Tongue (tissue), 2 donors: ENCODE results near the gene PNMA8A. TPM values are rescaled to one million over a fixed set of nuclear protein-coding genes. Genes with fewer than 3 reads are reported as not detected.
A peak's percentile ranks its signal among the peaks of the same experiment; 100 is the strongest.

Experiments
- DNase-seq: peaks from one replicate; pipeline ENCODE4 v3.0.0-alpha.2; 2015
- total RNA-seq: library from RNA; depleted of rRNA; stranded (reverse); fragments of >200 nt; gene quantifications from one replicate; pipeline ENCODE4 v1.2.3, GENCODE V29; 2014

Gene PNMA8A
- total RNA-seq, 1 donor from 2014 or later = 47.1 TPM

DNA sequence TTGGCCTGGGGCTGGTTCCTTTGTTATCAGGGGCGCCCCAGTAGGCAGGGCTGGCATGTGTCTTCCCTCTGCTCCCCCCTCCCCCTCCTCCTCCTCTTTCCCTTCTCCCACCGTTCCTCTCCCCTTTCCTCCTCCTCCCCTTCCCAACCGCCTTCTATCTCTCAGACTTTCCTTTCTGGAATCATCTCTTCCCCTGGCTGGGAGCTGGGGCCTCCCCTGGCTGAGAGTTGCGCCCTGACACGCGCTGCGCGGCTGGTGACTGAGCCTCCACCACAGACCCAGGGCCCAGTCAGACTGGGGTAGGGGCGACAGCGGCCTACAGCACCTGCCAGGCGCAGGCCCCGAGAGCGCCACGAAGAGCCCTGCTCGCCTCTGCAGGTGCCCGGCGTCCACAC is 21.5 kb upstream of the PNMA8A start:
- DNase-seq = no peak

DNA sequence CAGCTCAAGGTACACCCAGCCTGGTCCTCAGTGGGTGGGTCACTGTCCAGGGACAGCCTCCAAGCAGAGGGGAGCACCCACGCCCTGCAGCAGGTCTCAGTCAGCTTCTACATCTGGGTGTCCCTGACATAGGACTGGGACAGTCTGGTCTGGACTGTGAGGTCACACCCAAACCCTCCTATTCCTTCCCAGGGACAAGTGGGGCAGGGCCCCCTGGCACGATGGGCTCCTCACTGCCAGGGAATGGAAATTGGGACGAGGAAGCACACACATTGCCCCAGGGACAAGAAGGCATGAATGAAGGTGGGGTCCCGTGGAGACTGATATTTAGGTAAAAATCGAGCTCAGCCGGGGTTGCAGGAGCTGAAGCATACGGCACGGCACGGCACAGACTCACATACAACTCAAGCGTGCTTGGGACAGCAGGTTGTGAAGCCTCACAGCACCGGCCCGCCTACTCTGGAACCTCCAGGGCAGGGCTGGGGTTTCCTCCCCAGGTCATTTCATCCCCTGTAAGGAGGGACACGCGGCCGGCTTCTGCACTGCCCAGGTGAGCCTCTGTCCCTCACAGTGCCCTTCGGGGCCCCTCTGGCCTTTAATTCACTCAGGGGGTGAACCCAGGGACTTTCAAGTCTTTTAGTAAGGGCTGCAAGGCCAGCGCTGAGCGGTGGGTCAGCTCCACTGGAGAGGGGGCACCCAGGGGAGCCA is 20.8 kb upstream of the PNMA8A start:
- no peak for DNase-seq

DNA sequence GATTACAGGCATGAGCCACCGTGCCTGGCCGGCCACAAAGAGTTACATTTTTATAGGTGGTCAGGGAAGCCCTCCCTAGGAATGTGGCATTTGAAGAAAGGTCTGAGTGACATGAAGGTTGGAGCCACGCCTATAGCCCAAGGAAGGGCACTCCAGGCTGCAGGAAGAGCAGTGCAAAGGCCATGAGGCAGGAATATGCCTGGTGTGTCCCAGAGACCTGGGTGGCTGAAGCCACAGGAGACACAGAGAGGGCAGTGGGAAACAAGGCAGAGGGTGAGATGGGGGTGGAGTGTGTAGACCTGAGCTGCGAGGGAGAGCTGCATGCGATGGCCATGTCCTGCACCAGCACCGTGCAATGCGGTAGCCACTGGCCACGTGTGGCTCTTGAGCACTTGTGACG is 19.4 kb upstream of the PNMA8A start:
- DNase-seq = no peak

DNA sequence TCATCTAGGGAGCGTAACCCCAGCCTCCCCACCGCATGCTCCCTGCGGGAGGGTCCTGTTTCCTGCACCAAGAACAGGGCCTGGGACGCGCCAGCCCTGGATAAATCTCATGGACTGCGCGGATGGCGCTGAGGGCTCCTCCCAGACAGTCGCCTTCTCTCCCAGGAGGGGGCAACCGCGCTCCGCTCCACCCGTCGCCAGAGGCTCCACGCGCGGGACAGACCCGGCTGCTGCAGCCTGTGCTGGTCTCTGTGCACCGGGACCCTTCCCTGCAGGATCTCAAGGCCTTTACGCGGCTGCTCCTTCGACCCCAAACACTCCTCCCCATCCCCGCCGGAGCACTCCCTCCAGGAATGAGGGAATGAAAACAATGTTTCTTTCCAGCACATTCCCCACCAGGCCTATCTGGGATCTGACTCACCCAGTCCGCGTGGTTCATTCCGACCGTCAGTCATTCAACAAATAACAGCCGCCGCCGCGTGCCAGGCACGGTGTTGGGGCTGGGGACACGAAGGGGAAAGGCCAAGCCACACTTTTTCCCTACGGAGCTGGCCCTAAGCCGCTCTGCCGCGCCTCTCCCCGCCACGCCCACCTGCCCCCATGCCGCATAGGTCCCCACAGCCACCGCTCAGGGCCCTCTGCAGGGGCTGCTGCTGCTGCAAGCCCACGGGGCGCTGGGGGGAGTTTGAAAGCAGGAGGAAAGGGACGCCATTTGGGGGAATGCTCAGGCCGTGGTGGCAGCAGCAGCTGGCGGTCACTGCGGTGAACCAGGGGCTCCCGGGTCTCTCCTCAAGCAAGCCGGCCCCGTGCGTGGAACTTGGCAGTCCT is 18.3 kb upstream of the PNMA8A start:
- DNase-seq = peak; percentile 69

DNA sequence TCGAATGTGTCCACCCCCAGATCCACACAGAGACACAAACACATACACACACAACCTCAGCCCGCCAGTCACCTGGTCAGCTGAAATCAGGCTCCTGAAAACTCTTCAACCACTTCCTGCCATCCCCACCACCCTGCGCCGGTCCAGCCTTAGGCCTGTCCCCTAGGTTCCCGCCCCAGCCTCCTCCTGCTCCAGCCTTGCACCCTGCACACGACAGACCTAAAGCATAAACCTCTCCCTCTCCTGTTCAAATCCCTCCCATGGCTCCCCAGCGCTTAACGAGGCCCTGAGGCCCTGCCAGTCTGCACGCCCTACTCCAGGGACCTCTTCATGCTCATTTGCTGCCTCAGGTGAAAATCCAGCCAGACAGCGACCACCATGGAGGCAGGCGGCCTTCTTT is 17.2 kb upstream of the PNMA8A start:
- DNase-seq = no peak

DNA sequence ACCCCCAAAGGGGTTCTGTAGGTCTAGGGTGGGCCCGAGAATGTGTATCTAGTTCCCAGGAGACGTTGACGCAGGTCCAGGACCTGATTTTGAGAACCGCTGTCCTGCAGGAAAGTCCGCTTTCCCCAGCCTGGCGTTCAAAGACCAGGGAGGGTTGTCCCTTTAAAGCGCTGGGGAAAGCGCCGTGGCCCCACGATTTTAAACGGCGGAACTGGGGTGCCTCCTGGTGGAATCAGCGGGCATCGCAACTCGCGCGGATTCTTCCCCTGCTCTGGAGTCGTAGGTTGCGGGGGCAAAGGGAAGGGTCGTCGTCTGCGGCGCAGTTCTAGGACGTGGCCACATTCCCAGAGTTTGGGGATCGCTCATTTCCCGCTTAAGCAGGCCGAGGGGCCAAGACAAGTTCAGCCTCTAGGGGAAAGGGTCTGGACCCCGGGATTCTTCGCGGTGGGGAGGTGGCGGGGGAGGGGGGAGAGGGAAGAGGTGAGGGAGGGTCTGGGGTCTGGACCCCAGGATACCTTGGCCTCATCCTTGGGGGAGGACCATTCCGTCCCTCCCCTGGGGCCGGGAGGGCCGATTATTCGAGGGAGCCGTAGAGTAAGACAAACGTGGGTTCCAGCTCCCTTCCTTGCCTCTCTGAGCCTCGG is 16.6 kb upstream of the PNMA8A start:
- DNase-seq = peak; percentile 93

DNA sequence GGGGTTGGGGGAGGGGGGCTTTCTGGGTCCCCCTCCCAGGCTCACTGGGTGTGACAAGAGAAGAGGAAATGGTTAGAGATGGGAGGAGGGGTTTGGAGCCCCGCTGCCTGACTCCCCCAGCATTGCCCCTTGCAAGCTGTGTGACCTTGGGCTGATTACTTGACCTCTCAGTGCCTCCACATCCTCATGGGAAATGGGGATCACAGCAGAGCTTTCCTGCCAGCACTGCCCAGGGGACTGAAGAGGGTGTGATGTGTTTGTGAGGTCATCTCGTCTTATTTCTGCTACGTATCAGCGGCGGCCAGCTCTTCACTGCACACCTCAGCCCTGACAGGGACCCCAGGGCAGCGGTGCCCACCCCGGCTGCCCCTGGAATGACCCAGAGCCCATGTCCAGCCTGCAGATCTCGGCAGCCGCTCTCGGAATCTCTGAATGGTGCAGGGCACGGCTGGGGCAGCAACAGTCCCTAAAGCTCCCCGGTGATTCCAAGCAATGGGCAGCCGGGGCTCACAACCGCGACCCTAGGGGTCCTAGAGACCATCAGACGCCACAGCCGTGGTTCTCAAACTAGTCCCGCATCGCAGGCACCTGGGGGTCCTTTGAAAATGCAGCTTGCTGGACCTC is 15.9 kb upstream of the PNMA8A start:
- no peak for DNase-seq

DNA sequence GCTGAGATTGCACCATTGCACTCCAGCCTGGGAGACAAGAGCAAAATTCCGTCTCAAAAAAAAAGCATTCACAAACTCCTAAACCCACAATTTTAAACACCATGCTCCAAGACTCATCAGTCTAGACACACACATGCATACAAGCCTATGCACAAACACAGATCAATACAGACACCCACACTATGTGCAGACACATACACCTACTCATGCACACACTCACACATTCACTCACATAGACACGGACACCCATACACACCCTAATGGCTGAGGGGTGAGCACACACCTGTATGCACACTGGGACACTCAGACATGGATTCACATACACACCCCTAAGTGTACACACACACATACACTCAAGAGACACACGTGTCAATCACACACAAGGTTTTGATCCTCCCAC is 15.0 kb upstream of the PNMA8A start:
- DNase-seq = no peak

DNA sequence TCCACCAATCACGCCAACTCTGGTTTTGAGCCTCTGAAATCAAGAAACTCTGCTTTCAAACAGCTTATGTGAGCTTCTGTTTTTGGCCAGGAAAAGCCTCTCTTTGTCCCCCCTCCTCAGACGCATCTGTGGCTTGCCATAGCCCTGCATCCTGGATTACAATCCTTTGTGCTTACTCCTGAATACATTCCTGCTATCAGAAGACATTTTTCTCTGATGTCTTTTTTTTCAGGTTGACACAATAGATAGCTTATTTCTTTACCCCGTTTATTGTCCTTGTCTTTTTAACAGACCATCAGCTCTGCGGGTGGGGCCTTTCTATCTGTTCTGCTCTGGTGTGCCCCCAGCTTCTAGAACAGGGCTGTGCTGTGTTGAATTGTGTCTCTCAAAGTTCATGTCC is 13.3 kb upstream of the PNMA8A start:
- DNase-seq = no peak

DNA sequence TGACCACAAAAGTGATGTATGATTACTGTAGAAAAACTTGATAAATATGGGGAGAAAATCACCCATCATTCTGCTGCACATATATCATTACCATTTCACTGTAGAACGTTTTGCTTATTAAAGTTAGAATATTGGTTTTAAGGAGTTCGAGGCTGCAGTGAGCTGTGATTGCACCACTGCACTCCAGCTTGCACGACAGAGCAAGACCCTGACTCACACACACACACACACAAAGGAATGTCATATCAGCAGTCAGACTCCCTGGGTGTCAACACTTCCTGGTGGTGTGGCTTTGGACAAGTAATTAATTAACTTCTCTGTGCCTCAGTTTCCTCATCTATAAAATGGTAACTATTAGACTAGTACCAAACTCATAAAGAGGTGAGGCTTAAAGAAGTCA is 11.3 kb upstream of the PNMA8A start:
- no peak for DNase-seq

DNA sequence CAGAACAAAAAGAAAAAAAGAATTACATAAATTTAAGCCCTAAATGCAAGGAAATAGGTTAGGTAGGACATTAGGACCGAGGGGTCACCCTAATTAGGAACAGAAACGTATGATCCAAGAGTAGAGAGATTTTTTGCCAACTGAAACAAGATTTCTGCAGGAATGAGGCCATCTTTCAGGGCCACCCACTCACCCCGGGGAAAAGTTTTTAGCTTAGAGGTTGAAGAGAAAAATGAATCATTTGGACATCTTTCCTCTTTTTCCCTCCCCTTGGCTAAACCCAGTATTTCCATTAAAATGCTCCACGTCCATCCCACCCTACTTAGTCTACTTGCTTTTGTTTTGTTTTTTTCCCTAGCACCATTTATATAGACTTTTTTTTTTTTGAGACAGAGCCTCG is 10.6 kb upstream of the PNMA8A start:
- DNase-seq = peak; percentile 83

DNA sequence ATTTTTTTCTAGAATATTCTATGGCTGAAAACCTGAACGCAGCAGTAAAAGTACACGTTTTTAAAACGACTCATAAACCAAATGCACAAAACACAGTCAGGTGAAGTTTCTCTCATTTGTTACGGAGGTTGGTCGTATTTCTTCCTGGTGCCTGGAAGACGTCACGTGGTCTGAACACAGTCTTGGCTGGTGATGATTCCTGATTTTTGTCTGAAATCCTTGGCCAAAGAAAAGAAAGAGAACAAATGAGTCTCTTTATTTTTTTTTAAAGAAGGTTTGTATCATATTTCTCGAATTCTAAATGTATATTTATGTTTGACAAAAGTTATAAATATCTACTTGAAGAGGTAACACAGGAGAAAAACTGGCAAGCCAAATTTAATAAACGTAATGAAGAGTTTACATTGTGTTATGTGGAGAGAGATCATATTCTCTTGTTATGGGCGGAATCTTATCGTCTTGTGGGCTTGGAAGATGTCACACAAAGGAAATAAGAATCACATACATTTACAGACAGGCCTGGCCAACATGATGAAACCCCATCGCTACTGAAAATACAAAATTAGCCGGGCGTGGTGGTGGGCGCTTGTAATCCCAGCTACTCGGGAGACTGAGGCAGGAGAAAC is 10.0 kb upstream of the PNMA8A start:
- peak; percentile 90 for DNase-seq

DNA sequence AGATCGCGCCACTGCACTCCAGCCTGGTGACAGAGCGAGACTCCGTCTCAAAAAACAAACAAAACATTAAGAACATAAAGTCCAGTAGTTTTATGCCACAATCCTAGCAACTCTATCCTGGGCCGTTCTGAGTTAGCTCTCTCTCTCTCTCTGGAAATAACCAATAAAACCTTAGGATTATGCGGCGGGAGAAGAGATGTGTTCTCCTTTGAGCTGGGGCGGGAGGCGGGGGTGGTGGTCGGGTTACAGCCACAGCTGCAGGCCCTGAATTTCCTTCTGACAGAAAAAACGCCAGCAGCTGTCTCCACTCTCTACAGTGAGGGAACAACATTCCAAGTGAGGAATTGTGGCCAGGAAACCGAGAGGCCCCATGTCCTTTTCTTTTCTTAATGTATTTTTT is 9.1 kb upstream of the PNMA8A start:
- DNase-seq = peak; percentile 98

DNA sequence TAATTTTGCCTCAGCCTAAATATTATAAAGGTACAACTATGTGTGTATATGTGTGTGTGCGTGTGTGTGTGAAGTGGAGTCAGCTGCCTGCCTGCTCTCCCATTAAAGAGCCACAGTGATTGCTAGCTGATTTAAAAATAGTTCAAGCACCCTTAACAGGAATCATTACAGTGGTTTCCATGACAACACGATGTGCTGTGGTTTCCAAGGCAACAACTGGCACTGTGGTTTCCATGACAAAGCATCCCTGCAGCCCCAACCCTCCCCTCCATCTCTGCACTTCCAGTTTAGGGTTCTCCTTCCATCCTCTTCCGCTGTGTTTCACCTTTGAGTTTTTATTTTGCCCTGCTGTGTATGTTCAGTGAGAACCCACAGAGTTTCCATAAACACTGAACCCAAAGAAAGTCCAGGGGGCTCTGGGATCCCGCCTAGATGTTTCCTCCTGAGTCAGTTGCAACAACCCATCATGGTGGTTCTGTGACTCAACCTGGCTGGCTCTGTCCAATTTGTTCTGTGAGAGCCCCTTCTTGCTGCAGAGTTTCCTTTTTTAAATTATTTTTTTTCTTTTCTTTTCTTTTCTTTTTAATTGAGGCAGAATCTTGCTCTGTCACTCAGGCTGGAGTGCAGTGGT is 7.1 kb upstream of the PNMA8A start:
- peak; percentile 85 for DNase-seq

DNA sequence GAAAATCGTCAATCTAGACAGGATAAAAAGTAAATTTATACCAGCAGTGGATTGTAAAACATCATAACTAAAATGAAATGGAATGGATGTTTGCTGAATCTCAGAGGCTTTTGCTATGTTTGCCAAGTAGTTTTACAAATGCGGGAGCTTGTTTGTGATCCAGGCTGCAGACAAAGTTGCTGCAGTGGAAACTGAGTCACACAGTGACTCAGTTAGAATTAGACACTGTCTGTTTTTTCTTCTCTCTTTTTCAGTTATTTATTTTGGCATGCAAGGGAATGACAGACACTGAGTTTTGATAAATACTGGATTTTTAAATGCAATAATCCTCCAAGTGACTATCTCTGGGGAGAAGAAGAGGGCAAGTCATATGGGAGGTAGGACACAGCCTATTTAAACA is 4.6 kb upstream of the PNMA8A start:
- no peak for DNase-seq

DNA sequence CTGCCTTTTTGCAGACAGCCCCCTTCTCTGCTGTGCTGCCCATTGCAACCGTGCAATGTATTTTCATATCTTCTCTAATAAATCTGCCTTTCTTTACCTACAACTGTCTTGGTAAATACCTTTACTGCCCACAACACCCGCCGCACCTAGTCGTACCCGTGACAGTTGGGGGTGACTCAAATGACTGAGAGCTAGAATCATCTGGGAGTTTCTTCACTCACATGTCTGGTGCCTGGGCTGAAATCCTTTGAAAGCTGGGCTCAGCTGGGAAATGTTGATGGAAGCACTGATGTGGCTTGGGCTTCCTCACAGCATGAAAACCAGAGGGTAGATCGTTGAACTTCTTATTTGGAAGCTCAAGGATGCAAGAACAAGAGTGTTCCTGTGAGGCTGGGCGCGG is 2.8 kb upstream of the PNMA8A start:
- DNase-seq = no peak

DNA sequence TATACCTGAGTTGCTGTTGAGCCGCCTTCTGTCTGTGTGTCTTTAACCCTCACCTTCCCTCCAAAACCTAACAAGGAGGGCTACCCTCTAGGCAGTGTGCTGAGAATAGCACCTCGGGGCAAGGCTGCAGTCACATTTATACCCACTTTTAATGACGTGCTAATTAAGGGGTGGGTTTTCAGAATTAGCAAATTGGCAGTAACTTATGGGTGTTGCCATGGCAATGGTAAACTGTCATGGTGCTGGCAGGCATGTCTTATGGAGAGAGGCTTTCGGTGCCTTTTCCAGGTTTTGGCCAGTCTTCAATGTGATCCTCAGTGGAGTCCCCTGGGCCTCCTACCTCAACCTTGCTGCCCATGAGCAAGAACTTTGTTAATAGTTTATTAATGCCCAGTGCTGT is 1.2 kb upstream of the PNMA8A start:
- DNase-seq = no peak

DNA sequence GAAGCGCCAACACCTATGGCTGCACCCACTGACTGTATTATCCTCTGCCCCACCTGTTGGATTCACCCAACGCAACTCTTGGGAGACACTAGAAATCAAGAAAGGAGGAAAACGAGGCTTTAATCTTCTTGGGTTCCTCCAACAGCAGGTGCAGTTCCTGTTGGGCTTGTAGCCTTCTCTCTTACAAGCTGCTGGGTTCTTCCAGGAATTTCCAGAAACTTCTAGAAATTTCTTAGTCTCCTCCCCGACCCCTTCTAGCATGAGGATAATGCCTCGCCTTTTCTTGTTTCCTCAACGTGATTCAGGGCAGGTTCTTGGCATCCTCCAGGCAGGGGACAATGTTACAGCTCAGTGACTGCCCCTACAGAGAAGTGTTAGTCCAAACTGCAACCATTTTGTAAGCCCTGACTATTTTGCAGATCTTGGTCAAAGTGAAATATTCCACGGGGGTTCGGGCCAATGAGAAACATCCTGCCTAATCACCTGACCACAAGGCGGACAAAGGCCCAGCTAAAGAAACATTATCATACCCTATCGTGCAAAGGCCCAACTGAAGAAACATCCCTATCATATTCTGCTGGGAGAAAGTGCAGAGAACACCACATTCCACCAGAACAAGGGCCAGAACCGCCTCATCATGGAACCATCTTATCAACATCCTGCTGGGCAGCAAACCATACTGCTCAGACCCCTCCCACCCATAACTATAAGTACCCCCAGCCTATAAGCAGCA is 614 bp upstream of the PNMA8A start:
- DNase-seq = no peak

DNA sequence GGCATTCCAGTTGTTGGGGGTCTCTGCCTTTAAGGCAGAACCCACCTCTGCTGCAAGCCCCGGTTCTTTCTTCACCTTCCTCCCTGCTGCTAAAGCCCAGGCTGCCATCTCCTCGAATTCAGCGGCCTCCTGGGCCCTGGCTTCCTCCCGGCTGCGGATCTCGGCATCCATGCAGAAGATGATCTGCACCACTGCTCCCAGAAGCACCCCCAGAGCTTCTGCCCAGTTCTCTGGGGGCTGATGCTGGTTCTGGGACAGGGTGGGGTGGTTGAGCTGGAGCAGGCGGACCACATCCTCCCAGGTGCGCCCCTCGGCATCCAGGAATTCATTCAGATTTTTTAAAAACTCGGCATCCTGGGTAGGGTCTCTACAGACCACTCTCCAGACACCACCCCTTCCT is 987 bp downstream of the PNMA8A start:
- no peak for DNase-seq

DNA sequence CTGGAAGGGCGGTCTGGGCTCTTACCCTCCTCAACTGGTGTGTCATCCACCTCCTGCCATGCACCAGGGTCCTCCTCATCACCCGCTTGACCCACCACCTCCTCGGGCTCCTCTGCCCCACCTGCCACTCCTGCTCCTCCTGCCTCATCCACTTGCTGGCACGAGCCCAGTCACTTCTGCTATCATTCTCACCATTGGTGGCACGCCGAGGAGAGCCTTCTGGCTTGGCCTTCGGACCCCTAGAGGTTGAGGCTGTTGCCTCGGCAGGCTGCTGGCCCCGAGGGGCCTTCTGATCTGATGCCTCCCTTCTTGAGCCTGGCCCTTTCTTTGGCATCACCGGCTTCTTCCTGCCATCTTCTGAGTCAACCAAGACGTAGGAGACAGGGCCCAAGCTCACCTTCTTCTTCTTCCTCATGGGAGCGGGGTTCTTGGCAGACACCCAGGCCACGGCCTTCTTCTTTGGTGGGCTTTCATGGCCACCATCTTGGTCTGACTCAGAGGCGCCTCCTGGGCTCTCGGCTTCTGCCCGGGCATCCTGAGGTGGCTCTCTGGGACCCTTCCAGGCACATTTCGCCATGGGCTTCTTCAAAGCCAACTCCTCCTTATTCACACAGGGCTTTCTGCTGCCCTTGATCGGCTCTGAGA is 1.7 kb downstream of the PNMA8A start:
- DNase-seq = no peak
